Astrocyte (in vitro differentiated cells and primary cell): ENCODE measurements around the gene ALK.

ENCODE experiments used
- EZH2 ChIP-seq: IDR thresholded peaks from 2 replicates; pipeline ENCODE4 v1.6.1; 2012; ENCODE audit warnings: mild to moderate bottlenecking, low read length, inconsistent platforms; ENCODE audit not compliant: insufficient read depth
- TF ChIP-seq, protein P1 (sequence below): IDR thresholded peaks from 2 replicates; pipeline ENCODE4 v1.5.1; 2011; ENCODE audit warnings: low read depth, mild to moderate bottlenecking, inconsistent platforms, low read length, moderate library complexity; ENCODE audit not compliant: insufficient read depth

DNA sequence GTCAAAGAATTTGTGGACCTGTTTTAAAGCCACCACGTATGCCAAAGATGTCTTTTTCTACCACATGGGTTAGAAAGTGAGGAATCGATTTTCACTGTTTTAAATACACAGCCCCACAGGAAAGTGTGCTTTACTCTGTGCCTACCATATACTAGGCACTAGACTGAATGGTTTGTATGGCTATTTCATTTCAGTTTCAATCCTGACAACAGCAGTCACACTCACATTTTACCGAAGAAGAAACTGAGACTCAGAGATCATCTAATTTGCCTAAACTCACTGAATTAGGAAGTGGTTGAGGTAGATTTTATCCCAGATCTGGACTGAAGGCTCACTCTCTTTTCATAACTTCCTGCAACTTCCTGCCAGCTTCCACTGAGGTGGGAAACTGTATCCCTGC is 176.4 kb downstream of the ALK start:
- TF ChIP-seq, protein P1, sequence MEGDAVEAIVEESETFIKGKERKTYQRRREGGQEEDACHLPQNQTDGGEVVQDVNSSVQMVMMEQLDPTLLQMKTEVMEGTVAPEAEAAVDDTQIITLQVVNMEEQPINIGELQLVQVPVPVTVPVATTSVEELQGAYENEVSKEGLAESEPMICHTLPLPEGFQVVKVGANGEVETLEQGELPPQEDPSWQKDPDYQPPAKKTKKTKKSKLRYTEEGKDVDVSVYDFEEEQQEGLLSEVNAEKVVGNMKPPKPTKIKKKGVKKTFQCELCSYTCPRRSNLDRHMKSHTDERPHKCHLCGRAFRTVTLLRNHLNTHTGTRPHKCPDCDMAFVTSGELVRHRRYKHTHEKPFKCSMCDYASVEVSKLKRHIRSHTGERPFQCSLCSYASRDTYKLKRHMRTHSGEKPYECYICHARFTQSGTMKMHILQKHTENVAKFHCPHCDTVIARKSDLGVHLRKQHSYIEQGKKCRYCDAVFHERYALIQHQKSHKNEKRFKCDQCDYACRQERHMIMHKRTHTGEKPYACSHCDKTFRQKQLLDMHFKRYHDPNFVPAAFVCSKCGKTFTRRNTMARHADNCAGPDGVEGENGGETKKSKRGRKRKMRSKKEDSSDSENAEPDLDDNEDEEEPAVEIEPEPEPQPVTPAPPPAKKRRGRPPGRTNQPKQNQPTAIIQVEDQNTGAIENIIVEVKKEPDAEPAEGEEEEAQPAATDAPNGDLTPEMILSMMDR: no peak
- TF ChIP-seq EZH2: no peak
